Measurements from ENCODE around the gene ZSCAN20.

DNA sequence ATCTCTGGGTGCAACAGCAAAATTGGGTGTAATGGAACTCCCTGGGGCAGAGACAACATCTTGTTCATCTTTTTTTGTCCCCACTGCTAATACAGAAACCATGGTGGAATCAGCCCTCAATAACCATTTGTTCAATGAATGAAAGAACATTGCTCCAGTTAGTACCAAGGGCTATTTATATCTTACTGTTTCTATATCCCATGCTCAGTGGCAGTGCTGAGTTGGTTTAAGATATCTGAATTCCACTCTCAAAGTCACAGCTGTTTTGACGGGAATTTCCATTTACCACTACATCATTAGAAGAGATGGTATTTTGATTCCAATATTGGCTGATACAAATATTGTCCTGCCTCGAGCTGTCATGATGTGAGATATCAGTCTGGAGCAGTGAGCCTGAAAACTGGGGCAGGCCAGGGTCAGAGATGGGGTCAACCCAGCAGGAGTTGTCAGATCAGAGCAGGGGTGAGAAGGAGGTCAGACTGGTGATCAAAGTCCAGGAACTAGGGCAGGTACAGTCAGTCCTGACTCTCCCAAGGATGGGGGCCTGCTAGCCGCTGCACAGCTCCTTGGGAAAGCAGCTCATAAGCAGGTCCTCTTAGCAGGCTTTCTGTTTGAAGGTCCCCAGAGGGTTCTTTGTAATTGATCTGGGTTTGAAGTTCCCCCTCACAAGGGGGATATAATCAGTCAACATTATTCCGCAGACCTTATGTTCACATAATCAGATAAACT, 35.7 kb upstream of the ZSCAN20 start:
- TF ChIP-seq CTCF (conservative IDR thresholded peaks at IDR 0.05), result no peak
- no peak for TF ChIP-seq ZFX (IDR thresholded peaks at IDR 0.05)
